Uterus (tissue), 2 donors: Measurements from ENCODE around the gene SEL1L3.

Source experiments
- CTCF ChIP-seq, 4 experiments: fragments of 200-600 bp in 2 of 4; fragments of 450-650 bp in 2 of 4; sonication (generic) in 2 of 4; IDR thresholded peaks; one replicate each; pipeline ENCODE4 v1.5.1; 2016 to 2019; ENCODE audit warnings: antibody characterized with exemption in 4 of 4, mild to moderate bottlenecking in 2 of 4, moderate library complexity in 1 of 4
- POLR2A ChIP-seq, 2 donors: fragments of 450-650 bp; IDR thresholded peaks; one replicate each; pipeline ENCODE4 v1.6.1; 2016; ENCODE audit warnings: antibody characterized with exemption in 2 of 2, mild to moderate bottlenecking in 1 of 2, moderate library complexity in 1 of 2

GRCh38 chr4:25813448-25814106, 49.2 kb downstream of the SEL1L3 start:
- TF ChIP-seq CTCF (IDR thresholded peaks at IDR 0.05) (no peak), POLR2A (IDR thresholded peaks at IDR 0.05) (no peak)
